ENCODE data around the gene ACTG2. TPM values are rescaled to one million over a fixed set of nuclear protein-coding genes. Genes with fewer than 3 reads are reported as not detected.

Gene ACTG2
- total and polyA plus RNA-seq, 4 donors, result 20.5 to 82.9 (median 44.7) TPM

DNA sequence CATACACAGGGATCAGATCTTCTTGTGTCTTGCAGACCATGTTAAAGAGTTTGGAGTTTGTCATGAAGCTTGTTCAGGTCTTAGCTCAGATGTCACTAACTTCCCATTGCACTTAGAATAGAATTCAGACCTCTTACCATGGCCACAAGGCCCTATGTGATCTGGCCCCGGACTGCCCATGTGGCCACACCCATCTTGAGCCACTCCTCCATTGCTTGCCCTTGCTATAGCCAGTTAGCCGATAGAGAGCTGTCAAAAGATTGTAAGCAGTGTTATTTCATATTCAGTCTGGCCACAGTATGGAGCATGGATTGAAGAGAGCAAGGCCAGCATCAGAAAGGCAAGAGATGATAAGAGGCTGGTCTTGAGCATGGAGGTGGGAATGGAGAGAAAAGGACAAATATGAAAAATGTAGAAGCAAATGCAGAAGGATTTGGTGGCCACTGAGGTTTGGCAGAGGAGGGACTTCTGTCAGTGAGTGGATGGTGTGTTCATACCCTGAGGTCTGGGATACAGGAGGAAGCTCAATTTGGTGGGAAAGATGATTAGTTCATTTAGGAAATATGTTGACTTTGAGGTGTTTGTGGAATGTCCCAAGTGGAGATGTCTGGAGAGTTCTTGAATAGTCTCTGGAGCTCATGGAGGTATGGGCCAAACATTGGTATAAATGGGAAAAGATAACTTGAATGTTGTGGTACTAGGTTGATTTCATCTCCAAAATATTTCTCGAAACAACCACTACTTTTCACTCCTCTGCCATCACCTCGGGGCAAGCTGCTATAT lies 44.5 kb downstream of the ACTG2 start:
- H3K27me3 ChIP-seq (ENCODE audit: control insufficient read depth in 3 of 3, insufficient read depth in 3 of 3, low read length in 2 of 3), result no peaks in the 10 kb centered on the region
- TF ChIP-seq CTCF (IDR thresholded peaks at IDR 0.05; ENCODE audit: control extremely low read depth, extremely low read depth), result no peak
- no peak overlapping the region for H3K9ac ChIP-seq (ENCODE audit: insufficient read depth in 1 of 2, low read length in 2 of 2)
- H3K9me3 ChIP-seq (ENCODE audit: control insufficient read depth in 4 of 4, insufficient read depth in 3 of 4, low read length in 3 of 4), result no peaks in the 10 kb centered on the region
- 82 to 89% methylated on average over 4 of the region's 4 CpGs for WGBS, 2 donors
- H3K4me3 ChIP-seq, result no peak overlapping the region
- peaks cover 0 to 10% (median 0%) of the 10 kb centered on the region in 5 donors for H3K4me1 ChIP-seq (ENCODE audit: control insufficient read depth in 5 of 5, insufficient read depth in 5 of 5, low read length in 5 of 5)
- H3K36me3 ChIP-seq (ENCODE audit: control insufficient read depth in 4 of 4, insufficient read depth in 4 of 4, low read length in 4 of 4), result peaks cover 2 to 22% (median 10%) of the 10 kb centered on the region in 4 donors
- DNase-seq, result no peak
- ATAC-seq (ENCODE audit: insufficient read depth, low FRiP score), result no peak
- no peak overlapping the region for H3K27ac ChIP-seq (ENCODE audit: low read depth in 1 of 2, low read length in 1 of 2)

DNA sequence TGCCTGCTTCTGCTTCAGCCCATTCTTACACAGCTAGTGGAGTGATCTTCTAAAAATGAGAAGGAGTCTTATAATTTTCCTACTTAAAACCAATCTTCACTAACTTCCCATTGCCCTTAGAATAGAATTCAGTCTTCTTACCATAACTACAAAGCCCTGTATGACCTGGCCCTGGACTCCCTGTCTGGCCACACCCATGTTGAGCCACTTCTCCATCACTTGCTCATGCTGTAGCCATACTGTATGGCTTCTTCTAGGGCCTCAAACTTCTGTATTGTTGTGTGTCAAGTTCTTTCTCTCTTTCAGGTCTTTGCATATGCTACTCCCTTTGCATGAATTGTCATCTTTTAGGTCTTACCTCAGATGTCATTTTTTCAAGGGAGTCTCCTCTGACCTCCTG lies 45.1 kb downstream of the ACTG2 start:
- Histone ChIP-seq H3K27ac (ENCODE audit: low read depth in 1 of 2, low read length in 1 of 2) (no peak overlapping the region), H3K9ac (ENCODE audit: insufficient read depth in 1 of 2, low read length in 2 of 2) (no peak overlapping the region), H3K4me1 (ENCODE audit: control insufficient read depth in 5 of 5, insufficient read depth in 5 of 5, low read length in 5 of 5) (peaks cover 0 to 6% (median 0%) of the 10 kb centered on the region in 5 donors), H3K27me3 (ENCODE audit: control insufficient read depth in 3 of 3, insufficient read depth in 3 of 3, low read length in 2 of 3) (no peaks in the 10 kb centered on the region), H3K4me3 (no peak overlapping the region), H3K36me3 (ENCODE audit: control insufficient read depth in 4 of 4, insufficient read depth in 4 of 4, low read length in 4 of 4) (peaks cover 2 to 18% (median 10%) of the 10 kb centered on the region in 4 donors), H3K9me3 (ENCODE audit: control insufficient read depth in 4 of 4, insufficient read depth in 3 of 4, low read length in 3 of 4) (no peaks in the 10 kb centered on the region)
- ATAC-seq (ENCODE audit: insufficient read depth, low FRiP score), result no peak
- no peak for TF ChIP-seq CTCF (IDR thresholded peaks at IDR 0.05; ENCODE audit: control extremely low read depth, extremely low read depth)
- no peak for DNase-seq

GRCh38 chr2:73938718-73939352 lies 46.0 kb downstream of the ACTG2 start:
- WGBS, 2 donors, result 87 to 88% methylated on average over 5 of the region's 5 CpGs
- DNase-seq (no peak), ATAC-seq (ENCODE audit: insufficient read depth, low FRiP score) (no peak)
- Histone ChIP-seq H3K4me1 (ENCODE audit: control insufficient read depth in 5 of 5, insufficient read depth in 5 of 5, low read length in 5 of 5) (peaks cover 0 to 3% (median 0%) of the 10 kb centered on the region in 5 donors), H3K36me3 (ENCODE audit: control insufficient read depth in 4 of 4, insufficient read depth in 4 of 4, low read length in 4 of 4) (peaks cover 2 to 15% (median 12%) of the 10 kb centered on the region in 4 donors), H3K9me3 (ENCODE audit: control insufficient read depth in 4 of 4, insufficient read depth in 3 of 4, low read length in 3 of 4) (no peaks in the 10 kb centered on the region), H3K27me3 (ENCODE audit: control insufficient read depth in 3 of 3, insufficient read depth in 3 of 3, low read length in 2 of 3) (no peaks in the 10 kb centered on the region), H3K9ac (ENCODE audit: insufficient read depth in 1 of 2, low read length in 2 of 2) (no peak overlapping the region), H3K27ac (ENCODE audit: low read depth in 1 of 2, low read length in 1 of 2) (no peak overlapping the region), H3K4me3 (no peak overlapping the region)
- TF ChIP-seq CTCF (IDR thresholded peaks at IDR 0.05; ENCODE audit: control extremely low read depth, extremely low read depth), result no peak

Measured in lung (tissue), 12 donors.